Pons (tissue), 1 donor: ENCODE data around the gene CRHR2.
"Not testable (repeated sequence)": the region's sequence is repeated elsewhere in the genome, so short reads cannot be mapped to it uniquely, and the experiment has no call there.

Experiments
- DNase-seq: peaks from one replicate; pipeline ENCODE4 v3.0.0-alpha.2; 2016; ENCODE audit warnings: low spot score

The CRHR2 gene

DNA sequence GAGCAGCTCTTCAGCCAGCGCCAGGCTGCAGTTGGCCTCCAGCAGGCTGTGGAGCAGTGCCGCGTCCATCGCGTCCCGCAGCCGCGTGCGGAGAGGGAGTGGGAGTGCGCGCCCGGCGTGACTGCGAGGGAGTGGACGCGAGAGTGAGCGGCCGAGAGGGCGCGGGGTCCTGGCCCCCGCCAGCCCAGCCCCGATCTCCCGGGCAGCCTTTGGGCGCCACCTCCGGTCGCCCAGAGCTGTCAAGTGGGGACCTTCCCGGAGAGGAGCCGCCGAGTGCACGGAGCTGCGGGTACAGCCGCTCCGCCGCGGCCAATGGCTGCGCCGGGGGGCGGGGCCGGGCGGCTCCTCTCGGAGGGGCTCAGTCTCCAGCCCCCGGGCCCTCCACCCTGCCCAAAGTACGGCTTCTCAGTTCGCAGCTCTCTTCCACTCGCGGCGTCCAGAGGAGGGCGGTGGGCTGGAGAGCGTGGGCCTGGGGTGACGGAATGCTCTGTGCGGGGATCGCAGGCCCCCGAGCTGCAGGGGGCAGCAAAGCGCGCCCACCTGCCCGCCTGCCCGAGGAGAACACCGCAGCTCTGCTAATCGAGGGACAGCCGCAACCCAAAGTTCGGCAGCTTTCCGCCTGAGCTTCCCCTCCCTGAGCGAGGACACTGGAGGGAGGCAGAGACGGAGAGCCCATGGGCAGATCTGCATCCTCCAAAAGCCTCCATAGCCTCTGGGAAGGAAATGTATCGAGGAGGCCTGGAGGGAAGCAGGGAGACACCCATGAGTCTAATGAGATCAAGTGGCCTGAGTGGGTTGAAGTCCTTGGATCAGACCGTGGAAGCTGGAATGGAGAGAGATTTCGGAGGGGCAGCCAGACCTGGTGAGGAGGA, at the start of gene CRHR2:
CRHR2 (minus strand) TSS at position 245 of the 872 bp plus-strand sequence; CDS start at position 69, 176 bp downstream.
- DNase-seq = no peak

DNA sequence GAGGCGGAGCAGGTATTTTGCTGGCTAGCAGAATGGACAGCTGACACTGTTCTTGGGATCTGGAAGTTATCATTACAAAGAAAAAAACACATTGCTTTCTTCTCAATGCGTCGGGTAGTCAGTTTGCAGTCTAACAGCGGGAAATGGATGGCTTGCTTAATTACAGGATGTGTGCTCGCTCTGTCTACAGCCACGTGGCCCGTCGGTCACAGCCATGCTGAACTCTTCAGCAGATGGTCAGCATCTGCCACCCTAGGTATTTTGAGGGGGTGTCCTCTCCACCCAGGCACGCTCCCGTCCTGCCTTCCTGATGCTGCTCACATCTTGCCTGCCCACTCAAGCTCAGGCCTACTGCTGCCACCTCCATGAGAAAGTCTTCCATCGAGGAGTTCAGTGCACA, 49.3 kb upstream of the CRHR2 start:
- no peak for DNase-seq

DNA sequence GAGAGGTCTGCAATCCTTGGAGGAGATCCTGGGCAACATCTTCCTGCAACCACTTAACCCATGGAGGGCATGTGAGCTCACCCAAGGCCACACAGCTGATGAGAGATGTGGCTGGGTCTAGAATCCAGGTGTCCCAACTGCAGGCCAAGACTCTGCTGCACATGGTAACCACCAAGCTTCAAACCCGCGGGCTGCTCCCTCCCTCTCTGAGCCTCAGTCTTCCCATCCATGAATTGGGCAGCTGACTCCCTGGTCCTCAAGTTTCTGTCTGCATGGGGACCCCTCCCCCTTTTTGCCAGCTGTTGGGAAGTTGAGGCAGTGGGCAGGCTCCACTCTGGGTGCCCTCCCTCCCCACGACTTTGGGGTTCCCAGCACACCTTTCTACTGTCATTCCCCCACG, 48.7 kb upstream of the CRHR2 start:
- DNase-seq = no peak

DNA sequence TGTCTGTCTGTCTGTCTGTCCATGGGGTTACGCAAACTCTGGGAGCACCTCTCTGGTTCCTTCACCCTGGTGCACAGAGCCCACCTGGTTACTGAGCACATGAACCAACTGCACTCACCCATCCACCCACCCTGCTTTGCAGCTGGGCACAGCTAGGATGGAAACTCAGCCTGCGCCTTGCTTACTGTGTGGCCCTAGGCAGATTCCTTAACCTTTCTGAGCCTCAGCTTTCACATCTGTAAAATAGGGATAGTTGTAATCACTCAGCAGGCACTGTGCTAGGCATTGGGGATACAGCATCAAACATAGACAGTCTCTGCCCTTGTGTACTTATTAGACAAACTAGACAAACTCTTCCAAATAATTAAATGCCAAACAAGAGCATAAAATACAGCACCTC, 47.8 kb upstream of the CRHR2 start:
- no peak for DNase-seq

DNA sequence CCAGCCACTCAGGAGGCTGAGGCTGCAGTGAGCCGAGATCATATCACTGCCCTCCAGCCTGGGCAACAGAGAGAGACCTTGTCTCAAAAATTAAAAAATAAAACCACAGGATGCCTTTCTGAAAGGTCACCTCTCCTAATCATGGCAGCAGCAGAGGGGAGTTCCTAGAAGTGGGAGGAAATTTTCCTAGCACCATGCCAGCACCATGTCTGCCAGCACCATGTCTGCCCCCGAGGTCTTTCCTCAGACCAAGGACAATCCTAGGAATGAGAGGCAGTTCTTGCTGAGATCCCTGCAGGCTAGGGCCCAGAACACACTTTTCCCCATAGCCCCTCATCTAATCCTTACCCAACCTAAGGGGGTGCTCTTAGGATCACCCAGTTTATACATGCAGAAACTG, 47.4 kb upstream of the CRHR2 start:
- DNase-seq = no peak

DNA sequence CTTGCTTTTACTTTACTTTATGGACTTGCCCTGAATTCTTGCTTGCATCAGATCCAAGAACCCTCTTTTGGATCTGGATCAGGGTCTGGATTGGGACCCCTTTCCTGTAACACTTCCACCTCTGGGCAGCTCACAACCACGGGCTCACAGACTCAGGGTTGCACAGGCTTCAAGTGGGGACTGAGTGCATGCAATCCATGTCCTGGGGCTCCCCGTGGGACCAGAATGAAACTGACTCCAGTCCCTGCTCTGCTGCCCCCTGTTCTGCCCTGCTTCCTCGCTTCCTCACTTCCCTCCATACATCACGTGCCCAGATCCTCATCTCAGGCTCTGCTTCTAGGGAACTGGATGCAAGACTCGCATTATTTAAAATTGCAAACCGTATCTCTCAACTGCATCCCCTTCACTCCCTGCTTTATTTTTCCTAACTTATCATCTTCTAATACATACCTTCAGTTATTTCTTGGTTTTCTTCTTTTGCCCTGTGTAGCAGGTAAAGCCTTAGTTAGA, 46.4 kb upstream of the CRHR2 start:
- DNase-seq = no peak

DNA sequence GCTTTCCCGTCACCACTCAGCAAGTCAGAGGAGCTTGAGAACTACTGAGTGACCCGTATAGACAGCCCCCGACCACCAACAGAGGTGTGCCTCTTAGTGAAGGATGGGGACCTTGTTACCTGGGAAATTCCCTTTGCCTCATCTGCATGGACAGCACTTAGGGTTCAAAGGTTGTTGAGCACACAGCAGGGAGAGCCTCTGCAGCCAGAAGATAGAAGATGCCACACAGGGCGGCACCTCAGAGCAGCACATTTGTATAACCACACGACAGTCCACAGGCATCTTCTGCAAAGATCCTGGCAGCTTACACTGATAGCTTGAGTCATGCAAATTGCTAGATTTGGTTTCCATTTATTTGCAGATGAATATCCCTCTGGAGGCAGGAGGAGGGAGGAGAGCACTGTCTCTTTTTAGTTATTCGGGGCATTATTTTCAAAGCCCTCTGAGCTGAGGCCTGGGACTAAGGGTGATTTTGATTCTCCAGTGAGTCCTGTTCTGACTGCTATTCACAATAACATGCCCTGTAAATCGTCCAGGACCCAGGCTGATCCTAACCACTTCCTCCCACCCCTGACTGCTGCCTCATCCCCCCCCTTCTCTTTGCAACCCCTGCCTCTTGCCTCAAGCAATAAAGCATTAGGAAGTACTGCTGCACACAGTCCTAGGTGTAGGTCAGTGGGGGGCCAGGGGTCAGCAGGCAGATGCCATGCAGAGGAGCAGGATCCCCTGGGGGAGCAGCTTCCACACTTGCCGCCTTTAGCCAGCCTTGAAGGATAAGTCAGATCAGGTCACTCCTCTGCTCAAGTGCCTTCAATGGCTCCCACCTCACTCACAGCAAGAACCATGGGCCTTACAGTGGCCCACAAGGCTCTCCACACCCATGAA, 45.0 kb upstream of the CRHR2 start:
- no peak for DNase-seq

DNA sequence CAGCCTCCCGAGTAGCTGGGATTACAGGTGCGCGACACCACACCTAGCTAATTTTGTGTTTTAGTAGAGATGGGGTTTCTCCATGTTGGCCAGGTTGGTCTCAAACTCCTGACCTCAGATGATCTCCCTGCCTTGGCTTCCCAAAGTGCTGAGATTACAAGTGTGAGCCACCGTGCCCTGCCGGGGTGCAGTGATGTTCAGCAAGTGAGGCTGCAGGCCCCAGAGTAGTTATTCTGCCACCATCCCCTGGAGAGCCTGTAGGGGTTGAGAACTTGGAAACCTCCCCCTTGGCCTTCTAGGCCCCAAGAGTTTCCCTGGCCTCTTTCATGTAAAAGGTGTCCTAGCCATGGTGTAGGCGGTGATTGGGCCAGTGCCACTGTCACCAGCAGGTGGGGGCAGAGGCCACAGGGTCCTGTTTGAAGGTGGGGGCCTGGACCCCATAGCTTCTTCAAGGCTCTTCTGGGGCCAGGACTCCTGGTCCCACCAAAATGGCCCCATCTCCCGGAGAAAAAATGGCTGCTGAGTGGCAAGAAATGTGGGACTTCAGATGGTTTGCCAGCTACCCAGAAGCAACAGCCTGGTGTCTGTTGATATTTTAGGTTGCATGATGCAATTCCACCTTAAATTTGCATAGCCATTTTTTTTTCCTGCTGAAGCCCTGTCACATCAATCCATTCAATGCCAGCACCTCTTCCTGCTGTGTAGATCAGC, 44.2 kb upstream of the CRHR2 start:
- DNase-seq = no peak

DNA sequence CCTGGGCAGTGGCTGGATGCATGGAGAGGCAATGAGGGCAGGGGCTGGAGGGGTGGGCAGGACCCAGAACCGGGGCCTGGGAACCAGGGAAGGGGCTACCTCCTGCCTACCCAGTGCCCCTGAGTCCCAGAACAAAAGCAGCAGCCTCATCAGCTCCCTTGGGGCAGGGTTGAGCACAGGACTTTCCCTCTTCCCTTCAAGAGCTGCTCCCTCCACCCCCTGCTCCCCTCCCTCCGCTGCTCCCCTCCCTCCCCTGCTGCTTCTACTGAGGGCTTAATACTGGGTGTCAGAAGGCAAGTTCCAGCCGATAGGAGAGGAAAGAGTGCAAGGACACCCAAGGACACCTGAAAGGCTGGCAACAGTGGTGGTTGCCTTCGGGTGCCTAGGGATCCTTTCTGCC, 41.5 kb upstream of the CRHR2 start:
- no peak for DNase-seq

DNA sequence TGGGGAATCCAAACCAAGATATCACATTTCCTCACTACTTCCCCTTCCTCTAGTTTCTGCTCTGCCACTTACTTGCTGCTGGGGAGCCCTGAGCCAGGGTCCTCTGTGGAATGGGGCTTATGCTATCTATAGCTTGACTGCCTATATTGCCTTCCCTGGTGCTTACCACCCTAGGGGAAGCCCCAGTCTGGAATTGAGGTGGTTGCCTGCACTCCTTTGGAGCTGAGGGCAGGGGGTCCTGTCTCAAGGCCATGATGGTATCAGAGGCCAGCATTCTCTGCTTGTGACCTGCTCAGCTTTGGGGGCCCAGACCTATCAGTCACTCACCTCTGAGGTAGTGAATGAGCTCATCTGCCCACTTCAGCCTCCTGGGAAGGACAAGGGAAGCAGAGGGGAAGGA, 40.4 kb upstream of the CRHR2 start:
- DNase-seq = no peak

DNA sequence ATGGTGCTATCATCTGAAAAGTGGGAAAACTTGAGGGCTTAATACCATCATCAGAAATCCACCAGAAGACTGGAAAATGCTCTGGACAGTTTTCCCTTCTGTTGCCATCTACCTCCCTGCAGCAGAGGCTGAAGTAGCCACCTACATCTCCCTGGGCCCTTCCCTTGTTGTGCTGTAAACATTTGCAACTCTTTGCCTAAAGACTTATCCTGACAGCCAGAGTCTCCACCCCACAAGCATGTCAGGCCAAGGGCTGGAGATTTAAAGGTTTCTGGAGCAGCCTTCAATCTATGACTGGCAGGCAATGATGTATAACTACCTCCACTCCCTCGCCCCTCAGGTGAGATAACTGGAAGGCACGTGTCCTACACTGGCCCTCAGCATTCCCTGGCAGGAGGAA, 39.9 kb upstream of the CRHR2 start:
- DNase-seq = no peak

DNA sequence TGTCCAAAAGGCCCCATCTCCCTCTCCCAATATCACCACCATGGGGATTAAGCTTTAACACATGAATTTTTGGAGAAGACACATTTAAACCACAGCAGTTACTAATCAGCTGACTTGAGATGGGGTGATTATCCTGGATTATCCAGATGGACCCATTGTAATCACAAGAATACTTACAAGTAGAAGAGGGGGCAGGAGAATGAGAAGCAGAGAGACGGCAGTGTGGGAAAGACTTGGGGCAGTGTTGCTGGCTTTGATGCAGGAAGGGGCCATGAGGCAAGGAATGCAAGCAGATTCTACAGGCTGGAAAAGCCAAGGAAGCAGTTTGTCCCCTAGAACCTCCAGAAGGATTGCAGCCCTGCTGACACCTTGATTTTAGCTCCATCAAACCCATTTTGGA, 39.0 kb upstream of the CRHR2 start:
- no peak for DNase-seq

DNA sequence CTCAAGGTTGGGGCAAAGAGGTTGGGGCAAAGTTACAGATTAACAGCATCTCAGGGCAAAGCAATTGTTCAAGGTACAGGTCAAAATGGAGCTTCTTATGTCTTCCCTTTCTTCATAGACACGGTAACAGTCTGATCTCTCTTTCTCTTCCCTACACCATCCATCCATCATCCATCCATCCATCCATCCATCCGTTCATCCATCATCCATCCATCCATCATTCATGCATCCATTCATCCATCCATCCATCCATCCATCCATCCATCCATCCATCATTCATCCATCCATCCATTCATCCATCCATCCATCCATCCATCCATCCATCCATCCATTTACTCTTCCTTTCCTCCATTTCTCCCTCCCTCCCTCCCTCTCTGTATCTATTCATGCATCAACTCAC, 37.2 kb upstream of the CRHR2 start:
- DNase-seq = not testable (repeated sequence)

DNA sequence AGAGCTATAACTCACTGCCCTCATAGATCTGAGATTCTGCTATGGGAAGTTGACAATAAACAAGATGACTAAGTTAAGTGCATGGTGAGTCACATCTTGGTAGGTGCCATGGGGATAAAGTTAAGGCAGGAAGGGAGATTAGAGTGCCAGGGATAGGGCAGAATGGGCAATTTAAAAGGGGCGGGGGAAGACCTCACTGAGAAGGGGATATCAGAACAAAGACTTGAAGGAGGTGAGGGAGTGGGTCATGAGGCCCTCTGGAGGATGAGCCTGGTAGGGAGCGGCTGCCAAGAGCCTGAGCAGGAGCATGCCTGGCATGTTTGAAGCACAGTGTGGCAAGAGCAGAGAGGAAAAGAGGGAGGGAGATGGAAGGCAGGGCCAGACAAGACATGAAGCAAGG, 34.9 kb upstream of the CRHR2 start:
- DNase-seq = no peak

DNA sequence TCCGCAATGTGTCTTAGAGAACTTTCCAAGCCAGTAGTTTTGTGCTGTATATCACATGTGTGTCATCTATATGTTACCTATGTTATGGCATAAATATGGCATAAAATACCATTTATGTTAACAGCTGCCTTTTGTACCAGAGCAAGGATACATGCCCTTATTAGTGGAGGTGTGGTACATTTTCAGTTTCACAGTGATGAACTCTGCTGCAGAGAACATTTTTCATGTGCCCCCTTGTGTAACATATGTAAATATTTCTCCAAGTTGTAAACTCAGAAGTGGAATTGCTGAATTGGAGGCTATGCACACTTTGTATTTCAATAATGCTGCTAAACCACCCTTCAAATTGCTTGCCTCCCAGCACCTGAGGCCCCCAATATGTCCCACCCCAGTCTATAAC, 31.9 kb upstream of the CRHR2 start:
- DNase-seq = no peak

DNA sequence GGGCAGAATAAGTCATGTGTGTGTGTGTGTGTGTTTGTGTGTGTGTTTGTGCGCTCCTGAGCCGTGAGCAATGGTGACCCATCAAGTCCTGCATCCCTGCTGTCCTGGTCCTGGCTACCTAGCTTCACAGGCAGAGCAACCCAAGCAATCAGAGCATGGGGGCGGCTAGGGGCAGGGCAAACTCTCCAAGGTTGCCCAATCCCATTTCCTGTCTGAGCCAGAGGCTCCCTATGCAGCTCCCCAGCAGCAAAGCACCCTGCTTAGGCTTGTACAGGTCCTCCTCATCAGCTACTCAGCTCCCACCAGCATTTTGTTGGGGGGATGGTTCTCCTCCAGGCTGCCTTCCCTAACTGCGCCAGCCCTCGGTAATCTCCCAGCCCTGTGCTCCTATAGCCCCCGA, 31.1 kb upstream of the CRHR2 start:
- no peak for DNase-seq

DNA sequence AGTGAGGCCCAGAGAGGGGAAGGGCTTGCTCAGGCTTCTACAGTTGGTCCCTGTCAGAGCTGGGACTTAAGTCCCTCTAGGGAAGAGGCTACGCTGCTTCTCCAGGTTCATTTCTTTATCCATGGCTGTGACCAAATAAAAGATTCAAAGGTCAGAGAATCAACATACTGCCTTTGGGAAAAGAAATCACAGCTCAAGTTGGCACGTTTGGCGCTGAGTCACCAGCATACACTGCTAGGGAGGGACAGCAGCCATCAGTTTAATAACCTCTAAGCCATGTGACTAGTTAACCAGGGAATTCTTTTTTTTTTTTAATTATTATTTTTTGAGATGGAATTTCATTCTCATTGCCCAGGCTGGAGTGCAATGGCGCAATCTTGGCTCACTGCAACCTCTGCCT, 28.4 kb upstream of the CRHR2 start:
- DNase-seq = no peak

DNA sequence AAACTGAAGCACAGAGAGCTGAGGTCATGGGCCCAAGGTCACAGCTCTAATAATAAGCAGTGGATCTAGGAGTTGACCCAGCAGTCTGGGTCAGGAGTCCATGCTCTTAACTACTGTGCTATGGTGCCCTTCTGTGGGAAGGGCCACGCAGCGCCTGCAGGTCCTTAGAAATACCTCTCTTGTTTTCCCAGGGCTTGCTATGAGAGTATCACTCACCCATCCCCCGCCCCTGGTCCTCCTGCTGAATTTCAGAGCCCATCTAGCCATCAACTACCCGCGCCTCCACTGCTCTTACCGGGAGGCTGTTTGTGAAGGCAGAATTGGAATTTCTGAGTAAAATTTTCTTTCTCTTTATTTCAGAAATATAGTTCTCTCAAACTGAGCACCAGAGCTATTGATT, 27.3 kb upstream of the CRHR2 start:
- no peak for DNase-seq

DNA sequence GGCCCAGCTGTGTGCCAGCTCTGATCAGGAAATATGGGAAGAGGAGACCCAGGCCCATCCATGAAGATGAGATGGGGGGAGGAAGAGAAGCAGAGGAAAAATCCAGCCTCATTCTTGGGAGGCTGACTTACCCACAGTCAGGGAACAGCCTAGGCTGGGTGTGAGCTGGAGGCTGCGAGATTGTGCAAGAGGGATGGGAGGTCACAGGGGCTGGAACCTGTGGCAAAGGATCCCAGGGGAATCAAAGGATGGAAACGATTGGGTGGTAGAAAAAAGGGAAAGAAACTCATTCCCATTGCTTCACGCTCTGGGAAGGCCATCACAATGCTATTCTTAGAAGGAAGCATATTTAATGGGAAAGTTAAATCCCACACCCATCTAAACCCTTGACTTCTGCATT, 26.7 kb upstream of the CRHR2 start:
- no peak for DNase-seq

DNA sequence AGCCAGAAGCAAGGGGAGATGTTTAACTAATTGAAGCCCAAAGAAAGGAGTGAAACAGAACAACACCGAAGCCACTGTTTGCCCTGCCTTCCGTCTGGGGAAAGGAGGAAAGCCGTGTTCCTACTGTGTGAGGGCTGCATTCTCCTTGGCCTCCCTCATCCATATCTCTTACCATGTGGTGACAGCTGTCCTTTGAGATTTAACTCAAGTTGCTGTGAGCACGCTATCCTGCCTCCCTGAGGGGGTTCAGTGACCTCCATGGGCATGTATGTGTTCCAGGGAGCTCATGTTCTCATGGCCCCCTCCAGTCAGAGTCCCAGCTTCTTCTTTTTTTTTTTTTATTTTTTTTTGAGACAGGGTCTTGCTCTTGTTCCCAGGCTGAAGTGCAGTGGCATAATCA, 26.2 kb upstream of the CRHR2 start:
- DNase-seq = no peak

DNA sequence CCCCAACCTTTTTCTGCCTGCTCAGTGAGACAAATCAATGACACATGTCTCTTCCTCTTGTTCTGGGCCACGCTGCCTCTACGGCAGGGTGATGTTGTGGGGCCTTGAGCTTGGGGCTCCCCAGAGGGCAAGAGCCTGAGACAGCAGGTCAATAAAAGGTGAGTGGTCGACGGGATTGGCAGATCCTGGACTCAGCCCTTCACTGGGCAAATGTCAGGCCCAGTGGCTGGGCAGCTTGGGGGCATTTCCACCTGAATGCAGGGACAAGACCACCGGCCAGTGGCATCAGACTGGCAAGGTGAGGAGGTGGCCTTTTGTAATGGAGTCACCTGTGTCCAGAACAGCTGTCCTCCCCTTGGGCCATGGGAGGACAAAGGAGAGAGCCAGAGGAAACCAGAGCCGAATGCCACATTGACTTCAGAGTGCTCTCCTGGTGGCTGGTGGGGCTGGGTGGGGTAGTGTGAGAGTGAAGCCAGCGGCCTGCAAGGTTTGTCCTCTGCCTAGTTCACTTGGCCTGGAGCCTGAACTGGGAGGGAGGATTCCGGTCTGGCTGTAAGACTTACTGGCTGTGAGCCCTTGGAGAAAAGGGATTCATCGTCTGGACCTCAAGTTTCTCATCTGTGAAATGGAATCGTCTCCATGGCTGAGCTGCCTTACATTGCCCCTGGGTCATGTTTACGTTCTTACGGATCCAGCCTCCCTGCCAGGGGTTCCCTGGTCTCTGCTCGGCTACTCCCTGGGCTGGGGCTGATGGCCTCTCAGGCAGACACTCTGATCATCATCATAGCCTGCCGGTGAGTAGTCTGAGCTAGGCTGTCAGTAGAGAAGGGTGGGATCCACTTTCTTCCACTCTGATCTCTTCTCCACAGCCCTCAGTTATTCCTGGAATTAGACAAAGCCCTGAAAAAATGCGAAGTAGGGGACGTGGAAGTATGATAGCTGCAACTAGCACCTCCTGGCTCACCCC, 25.4 kb upstream of the CRHR2 start:
- DNase-seq = no peak
